Measurements from ENCODE around the gene UBAC2. TPM values are rescaled to one million over a fixed set of nuclear protein-coding genes. Genes with fewer than 3 reads are reported as not detected.

Gene UBAC2
- total RNA-seq, 2 donors from 2014 or later, result 74.2 to 75.3 TPM

DNA sequence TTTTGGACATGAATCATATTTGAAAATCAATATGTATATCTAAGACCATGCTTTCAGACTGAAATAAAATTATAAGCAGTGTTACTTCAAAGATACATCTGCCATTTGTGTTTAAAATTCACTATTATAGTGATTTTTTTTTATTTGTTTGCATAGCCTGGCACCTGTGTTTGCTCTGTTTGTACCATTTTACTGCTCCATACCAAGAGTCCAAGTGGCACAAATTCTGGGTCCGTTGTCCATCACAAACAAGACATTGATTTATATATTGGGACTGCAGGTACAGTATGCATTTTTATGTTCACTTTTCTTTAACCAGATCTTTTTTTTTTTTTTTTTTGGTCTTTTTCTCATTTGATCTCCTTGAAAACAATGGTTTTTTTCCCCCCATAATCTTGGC lies 113.3 kb downstream of the UBAC2 start:
- peak overlapping the region; percentile 98 for H3K27ac Mint-ChIP-seq
- no peaks in the 10 kb centered on the region for H3K36me3 Mint-ChIP-seq (ENCODE audit: low read depth)
- H3K9me3 ChIP-seq (ENCODE audit: control insufficient read depth, low read length, poor library complexity, severe bottlenecking), result no peaks in the 10 kb centered on the region
- H3K4me1 Mint-ChIP-seq, result peaks cover 58% of the 10 kb centered on the region
- no peak for ATAC-seq
- H3K4me3 Mint-ChIP-seq, result peak overlapping the region; percentile 89
- DNase-seq, result no peak
- no peaks in the 10 kb centered on the region for H3K27me3 Mint-ChIP-seq

DNA sequence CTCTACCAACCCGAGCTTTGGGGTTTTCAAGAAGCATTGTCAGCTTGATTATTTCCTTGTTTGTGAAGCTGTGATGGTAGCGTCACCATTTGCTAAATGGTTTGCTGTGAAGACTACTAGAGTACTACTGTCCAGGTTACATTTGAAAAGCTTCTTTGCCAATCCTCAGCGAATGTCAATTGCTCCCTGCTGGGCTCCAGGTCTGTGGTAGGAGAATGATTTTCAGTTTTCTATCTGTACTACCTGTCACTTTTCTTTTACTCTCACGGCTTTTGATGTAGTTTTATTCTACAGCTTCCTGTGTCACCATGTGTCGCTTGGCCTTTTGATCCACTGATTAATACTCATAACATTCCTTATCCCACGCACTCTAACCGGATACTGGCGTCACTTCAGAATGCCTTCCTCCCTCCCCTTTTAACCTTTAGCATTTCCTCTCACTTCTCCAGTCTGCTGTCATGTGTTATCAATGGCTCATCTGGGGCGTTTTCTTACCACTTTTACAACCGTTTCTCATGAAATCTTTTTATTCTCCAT lies 114.1 kb downstream of the UBAC2 start:
- H3K4me1 Mint-ChIP-seq, result peaks cover 58% of the 10 kb centered on the region
- no peaks in the 10 kb centered on the region for H3K9me3 ChIP-seq (ENCODE audit: control insufficient read depth, low read length, poor library complexity, severe bottlenecking)
- peak overlapping the region; percentile 89 for H3K4me3 Mint-ChIP-seq
- DNase-seq, result peak in 1 of 3 donors; percentile 31
- no peaks in the 10 kb centered on the region for H3K27me3 Mint-ChIP-seq
- H3K36me3 Mint-ChIP-seq (ENCODE audit: low read depth), result no peaks in the 10 kb centered on the region
- ATAC-seq, result peak; percentile 79
- peak overlapping the region; percentile 98 for H3K27ac Mint-ChIP-seq

DNA sequence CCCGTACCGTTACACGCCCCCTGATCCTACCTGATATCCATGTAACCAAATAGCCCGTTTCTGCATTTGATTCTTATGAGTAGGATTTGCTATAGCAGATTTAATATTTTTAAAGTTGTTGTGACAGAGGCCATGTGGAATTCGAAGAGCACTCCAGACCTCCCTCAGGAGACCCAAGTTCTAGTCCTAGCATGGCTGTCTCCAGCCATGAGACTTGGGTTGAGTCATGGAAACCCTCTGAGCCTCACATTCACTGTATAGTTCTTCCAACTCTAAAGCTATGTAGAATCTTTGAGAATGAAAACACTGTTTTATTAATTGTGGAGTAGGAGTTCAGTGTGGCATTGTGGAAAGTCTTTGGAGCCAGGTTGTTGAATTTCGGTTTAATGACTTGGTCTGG lies 114.5 kb downstream of the UBAC2 start:
- H3K9me3 ChIP-seq (ENCODE audit: control insufficient read depth, low read length, poor library complexity, severe bottlenecking), result no peaks in the 10 kb centered on the region
- no peaks in the 10 kb centered on the region for H3K36me3 Mint-ChIP-seq (ENCODE audit: low read depth)
- H3K4me3 Mint-ChIP-seq, result peak overlapping the region; percentile 89
- no peaks in the 10 kb centered on the region for H3K27me3 Mint-ChIP-seq
- H3K27ac Mint-ChIP-seq, result peak overlapping the region; percentile 98
- peaks cover 57% of the 10 kb centered on the region for H3K4me1 Mint-ChIP-seq
- DNase-seq (no peak), ATAC-seq (peak; percentile 16)

DNA sequence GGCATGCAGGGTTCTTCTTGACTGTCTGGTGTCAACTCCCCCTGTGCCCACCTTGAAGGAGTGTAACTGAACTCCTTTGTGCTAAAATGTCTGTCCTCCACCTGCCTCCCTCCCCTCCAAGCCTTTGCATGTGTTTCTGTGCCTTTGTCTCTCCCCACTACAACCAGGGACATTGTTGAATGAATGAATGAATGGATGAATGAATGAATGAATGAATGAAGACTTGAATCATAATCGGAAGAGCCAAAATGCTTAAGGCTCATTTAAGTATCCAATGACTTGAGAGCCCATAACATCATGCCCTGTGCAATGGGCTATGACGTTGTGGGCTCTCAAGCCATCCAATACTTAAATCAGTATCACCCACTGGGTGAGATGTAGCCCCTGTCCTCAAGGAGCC lies 115.6 kb downstream of the UBAC2 start:
- ATAC-seq (no peak), DNase-seq (no peak)
- Mint-ChIP-seq H3K27ac (peak overlapping the region; percentile 98), H3K27me3 (no peaks in the 10 kb centered on the region), H3K36me3 (ENCODE audit: low read depth) (no peaks in the 10 kb centered on the region), H3K4me1 (peaks cover 49% of the 10 kb centered on the region), H3K4me3 (peak overlapping the region; percentile 71)
- no peaks in the 10 kb centered on the region for H3K9me3 ChIP-seq (ENCODE audit: control insufficient read depth, low read length, poor library complexity, severe bottlenecking)

DNA sequence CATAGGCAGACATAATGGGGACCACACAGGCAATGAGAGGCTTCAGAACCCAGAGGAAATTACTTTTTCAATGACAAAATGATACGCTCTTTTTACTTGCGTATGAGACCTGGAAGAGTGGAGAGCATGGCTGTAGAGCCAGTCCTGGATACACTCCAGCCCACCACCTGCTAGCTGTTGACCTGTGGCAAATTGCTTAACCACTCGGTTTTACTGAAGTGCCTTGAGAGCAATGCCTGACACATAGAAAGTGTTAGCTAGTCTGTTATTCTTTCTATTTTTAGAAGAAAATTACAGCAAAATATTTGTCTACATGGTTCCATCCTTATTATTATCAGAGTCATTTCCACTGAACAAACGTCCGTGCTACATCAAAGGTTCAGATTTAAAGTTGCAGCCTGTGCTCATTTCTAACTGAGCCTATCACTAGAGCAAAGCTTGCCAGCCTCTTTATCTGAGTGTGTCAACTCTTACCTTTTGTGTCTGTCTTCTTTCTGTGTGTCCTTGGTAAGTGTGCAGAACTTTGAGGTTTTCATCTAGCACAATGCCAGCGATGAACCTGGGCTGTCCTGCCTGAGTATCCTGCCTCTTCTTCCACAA lies 116.1 kb downstream of the UBAC2 start:
- no peaks in the 10 kb centered on the region for H3K9me3 ChIP-seq (ENCODE audit: control insufficient read depth, low read length, poor library complexity, severe bottlenecking)
- ATAC-seq (no peak), DNase-seq (no peak)
- H3K4me1 Mint-ChIP-seq, result peaks cover 48% of the 10 kb centered on the region
- H3K4me3 Mint-ChIP-seq, result peak overlapping the region; percentile 71
- H3K27ac Mint-ChIP-seq, result peak overlapping the region; percentile 98
- H3K27me3 Mint-ChIP-seq, result no peaks in the 10 kb centered on the region
- H3K36me3 Mint-ChIP-seq (ENCODE audit: low read depth), result no peaks in the 10 kb centered on the region

DNA sequence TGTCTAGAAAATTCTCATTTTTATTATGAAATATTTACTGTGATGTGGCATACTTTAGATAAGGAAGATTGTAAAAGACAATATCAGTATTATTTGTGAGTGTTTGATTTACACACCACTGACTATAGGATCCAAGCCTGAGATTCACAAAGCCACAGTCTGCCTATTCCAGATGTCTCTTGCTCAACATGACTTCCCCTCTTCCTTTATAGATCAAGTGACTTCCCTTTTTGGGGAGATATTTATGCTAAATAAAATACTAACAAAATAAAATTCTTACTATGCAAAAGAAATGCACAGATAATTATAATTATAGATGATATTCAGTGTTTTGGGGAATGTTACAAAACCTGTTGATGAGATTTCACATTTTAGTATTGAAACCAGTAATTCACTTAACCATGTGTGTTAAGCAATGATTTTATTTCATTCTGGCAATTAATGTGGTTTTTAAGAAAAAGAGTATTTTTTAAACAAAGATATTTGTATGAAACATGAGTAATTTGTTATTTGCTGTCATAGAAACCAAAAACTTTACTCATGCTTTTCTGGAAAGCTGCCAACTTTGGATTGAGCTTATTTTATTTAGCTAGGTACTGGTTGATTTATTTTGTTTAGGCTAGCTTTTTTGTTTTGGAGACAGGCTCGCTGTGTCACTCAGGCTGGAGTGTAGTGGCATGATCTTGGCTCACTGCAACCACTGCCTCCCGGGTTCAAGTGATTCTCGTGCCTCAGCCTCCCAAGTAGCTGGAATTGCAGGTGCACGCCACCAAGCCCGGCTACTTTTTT lies 120.2 kb downstream of the UBAC2 start:
- Mint-ChIP-seq H3K27ac (peak overlapping the region; percentile 99), H3K36me3 (ENCODE audit: low read depth) (peaks cover 5% of the 10 kb centered on the region), H3K4me1 (peaks cover 54% of the 10 kb centered on the region), H3K27me3 (no peaks in the 10 kb centered on the region), H3K4me3 (no peak overlapping the region)
- H3K9me3 ChIP-seq (ENCODE audit: control insufficient read depth, low read length, poor library complexity, severe bottlenecking), result no peaks in the 10 kb centered on the region
- peak; percentile 56 for ATAC-seq
- DNase-seq, result no peak

DNA sequence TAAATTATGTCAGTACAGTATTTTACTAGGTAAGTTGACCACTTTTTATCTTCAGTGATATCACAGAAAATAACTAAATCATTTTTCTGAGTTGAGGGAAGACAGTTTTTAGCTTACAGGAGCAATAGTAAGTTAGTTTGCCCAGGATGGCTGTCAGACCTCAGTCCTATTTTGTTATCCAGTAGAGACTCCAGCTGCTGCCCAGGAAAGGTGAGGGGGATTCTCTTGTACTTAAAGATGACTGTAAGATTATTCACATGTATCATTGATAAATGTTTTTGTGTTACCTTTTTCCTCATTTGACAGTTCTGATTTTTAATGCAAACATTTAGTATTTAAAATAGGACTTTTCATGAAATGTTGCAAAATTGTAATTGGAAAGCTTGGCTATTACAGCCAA lies 121.1 kb downstream of the UBAC2 start:
- Mint-ChIP-seq H3K4me1 (peaks cover 52% of the 10 kb centered on the region), H3K27ac (peak overlapping the region; percentile 99), H3K36me3 (ENCODE audit: low read depth) (peaks cover 5% of the 10 kb centered on the region), H3K4me3 (peak overlapping the region; percentile 81), H3K27me3 (no peaks in the 10 kb centered on the region)
- no peak for ATAC-seq
- no peak for DNase-seq
- no peaks in the 10 kb centered on the region for H3K9me3 ChIP-seq (ENCODE audit: control insufficient read depth, low read length, poor library complexity, severe bottlenecking)

DNA sequence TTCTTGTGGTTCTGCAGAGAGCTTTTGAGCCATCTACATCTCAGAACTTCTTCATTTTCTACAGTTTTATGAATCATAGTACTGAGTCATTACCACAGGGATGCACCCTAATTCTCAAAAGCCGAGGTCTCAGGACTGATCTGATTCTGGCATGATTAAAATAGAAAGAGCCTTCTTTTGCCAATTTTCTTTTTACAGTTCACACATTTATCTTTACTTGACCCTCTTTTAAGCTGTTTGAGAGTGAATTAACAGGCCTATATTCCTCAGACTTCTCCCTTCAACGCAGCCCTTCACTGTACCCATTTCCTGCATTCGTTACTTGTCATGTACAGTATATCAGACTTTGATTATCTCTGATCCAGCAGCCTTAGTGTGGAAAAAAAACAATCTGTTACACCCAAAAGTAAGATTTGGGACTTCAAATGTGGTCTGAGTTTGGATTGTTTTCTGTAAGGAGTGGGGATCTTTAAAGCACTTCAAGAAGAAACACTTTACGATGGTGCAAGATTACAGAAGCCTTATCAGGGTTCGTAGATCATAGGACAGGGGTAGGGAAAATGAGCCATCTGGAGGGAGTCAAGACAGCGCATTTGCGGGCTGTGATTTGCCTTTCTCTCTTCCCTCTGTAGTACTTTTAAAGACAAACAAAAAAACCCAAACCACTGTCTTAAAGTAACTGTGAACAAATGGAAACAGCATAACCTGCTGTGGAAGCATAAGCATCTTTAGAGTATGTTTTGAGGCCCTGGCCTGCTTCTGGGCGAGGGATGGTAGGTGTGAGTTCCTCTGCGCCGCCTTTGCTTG lies 121.8 kb downstream of the UBAC2 start:
- peak overlapping the region; percentile 99 for H3K27ac Mint-ChIP-seq
- peaks cover 5% of the 10 kb centered on the region for H3K36me3 Mint-ChIP-seq (ENCODE audit: low read depth)

DNA sequence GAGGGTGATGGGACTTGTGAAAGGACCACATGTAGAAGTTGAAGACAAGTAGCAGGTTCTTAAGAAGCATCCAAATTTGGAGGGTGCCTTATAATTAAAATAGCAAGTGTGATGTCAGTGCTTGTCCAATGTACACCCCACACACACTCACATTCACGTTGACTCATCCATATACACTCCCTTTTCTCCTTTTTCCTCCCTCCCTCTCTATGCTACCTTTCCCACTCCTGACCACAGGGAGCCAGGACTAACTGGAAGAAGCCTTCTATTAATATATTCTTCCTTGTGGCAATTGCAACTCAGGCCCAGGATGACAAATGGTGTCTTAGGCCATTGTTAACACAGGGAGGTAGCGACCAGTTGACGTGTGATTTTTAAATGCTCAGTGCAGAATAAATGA lies 122.8 kb downstream of the UBAC2 start:
- no peaks in the 10 kb centered on the region for H3K9me3 ChIP-seq (ENCODE audit: control insufficient read depth, low read length, poor library complexity, severe bottlenecking)
- no peaks in the 10 kb centered on the region for H3K27me3 Mint-ChIP-seq
- peak overlapping the region; percentile 99 for H3K27ac Mint-ChIP-seq
- H3K36me3 Mint-ChIP-seq (ENCODE audit: low read depth), result peaks cover 5% of the 10 kb centered on the region
- peak overlapping the region; percentile 81 for H3K4me3 Mint-ChIP-seq
- peaks cover 46% of the 10 kb centered on the region for H3K4me1 Mint-ChIP-seq
- no peak for ATAC-seq
- DNase-seq, result no peak

More for the DNA sequence above, 121.8 kb downstream of the UBAC2 start:
- peak overlapping the region; percentile 81 for H3K4me3 Mint-ChIP-seq
- no peaks in the 10 kb centered on the region for H3K9me3 ChIP-seq (ENCODE audit: control insufficient read depth, low read length, poor library complexity, severe bottlenecking)
- H3K27me3 Mint-ChIP-seq, result no peaks in the 10 kb centered on the region
- H3K4me1 Mint-ChIP-seq, result peaks cover 46% of the 10 kb centered on the region
- ATAC-seq, result peak; percentile 77
- DNase-seq, result peak in 1 of 3 donors; percentile 28

DNA sequence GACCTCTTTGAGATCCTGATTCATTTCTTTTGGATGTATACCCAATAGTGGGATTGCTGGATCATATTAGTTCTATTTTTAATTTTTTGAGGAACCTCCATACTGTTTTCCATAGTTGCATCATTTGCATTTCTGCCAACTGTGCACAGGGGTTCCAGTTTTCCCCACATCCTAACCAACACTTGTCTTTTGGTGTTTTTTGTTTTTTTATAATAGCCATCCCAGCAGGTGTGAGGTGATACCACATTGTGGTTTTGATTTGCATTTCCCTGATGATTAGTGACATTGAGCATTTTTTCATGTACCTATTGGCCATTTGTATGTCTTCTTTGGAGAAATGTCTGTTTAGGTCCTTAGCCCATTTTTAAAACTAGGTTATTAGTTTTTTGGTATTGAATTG lies 125.4 kb downstream of the UBAC2 start:
- no peaks in the 10 kb centered on the region for H3K9me3 ChIP-seq (ENCODE audit: control insufficient read depth, low read length, poor library complexity, severe bottlenecking)
- H3K27ac Mint-ChIP-seq, result peak overlapping the region; percentile 99
- no peak for DNase-seq
- H3K27me3 Mint-ChIP-seq, result no peaks in the 10 kb centered on the region
- no peak for ATAC-seq
- H3K4me1 Mint-ChIP-seq, result peaks cover 43% of the 10 kb centered on the region
- H3K36me3 Mint-ChIP-seq (ENCODE audit: low read depth), result peaks cover 5% of the 10 kb centered on the region
- peak overlapping the region; percentile 28 for H3K4me3 Mint-ChIP-seq

DNA sequence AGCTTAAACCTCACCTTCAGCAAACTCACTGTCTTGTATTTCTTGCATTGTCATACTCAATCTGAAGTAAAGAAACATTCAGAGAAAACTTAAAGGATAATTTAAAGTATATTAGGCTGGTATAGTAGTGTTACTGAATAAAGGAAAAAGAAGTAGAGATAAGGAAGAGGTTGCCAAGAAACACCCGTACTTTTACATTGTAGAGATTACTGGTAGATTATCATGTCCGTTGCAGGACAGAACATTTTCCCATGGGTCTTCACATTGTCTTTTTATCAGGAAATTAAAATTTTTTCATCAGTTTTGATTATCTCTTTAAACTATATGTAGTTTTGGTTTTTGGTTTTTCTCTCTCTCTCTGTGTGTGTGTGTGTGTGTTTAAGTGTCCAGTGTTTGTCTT lies 126.5 kb downstream of the UBAC2 start:
- H3K9me3 ChIP-seq (ENCODE audit: control insufficient read depth, low read length, poor library complexity, severe bottlenecking), result no peaks in the 10 kb centered on the region
- Mint-ChIP-seq H3K27me3 (no peaks in the 10 kb centered on the region), H3K27ac (no peak overlapping the region), H3K4me1 (peaks cover 47% of the 10 kb centered on the region), H3K4me3 (no peak overlapping the region), H3K36me3 (ENCODE audit: low read depth) (peaks cover 5% of the 10 kb centered on the region)
- ATAC-seq, result no peak
- DNase-seq, result no peak

DNA sequence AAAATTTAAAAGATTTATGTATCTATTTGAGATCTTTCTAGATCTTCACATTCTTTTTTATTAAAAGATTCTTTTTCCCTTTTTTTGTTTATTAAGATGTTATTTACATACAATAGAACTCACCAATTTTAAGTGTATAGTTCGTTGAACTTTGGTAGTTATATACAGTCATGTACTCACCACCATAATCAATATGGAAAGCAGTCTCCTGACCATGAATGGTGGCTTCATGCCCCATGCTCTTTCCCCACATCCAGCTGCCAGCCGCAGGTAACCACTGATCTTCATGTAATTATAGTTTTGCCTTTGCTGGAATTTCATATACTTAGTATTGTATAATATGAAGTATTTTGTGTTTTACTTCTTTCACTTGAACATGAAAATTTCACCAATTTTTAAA lies 127.1 kb downstream of the UBAC2 start:
- Mint-ChIP-seq H3K4me3 (no peak overlapping the region), H3K36me3 (ENCODE audit: low read depth) (peaks cover 5% of the 10 kb centered on the region), H3K27me3 (no peaks in the 10 kb centered on the region), H3K27ac (no peak overlapping the region), H3K4me1 (peaks cover 43% of the 10 kb centered on the region)
- DNase-seq, result no peak
- no peak for ATAC-seq
- no peaks in the 10 kb centered on the region for H3K9me3 ChIP-seq (ENCODE audit: control insufficient read depth, low read length, poor library complexity, severe bottlenecking)

DNA sequence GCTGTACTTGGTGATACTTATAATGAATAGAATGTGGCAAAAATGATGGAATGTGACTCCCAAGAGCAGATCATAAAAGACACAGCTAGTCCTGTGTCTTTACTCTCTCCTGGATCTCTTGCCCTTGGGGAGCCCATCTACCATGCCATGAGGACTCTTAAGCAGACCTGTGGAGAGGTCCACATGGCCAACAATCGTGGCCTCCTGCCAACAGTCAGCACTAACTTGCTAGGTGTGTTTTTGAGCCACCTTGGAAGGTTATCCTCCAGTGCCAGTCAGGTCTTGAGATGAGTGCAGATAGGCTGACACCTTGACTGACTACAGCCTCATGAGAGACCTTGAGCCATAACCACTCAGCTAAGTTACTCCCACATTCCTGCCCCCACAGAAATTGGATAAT lies 128.8 kb downstream of the UBAC2 start:
- no peak overlapping the region for H3K27ac Mint-ChIP-seq

More for the DNA sequence above, 128.8 kb downstream of the UBAC2 start:
- DNase-seq (no peak), ATAC-seq (no peak)
- Mint-ChIP-seq H3K36me3 (ENCODE audit: low read depth) (peaks cover 3% of the 10 kb centered on the region), H3K27me3 (no peaks in the 10 kb centered on the region), H3K4me1 (peaks cover 32% of the 10 kb centered on the region), H3K4me3 (no peak overlapping the region)
- H3K9me3 ChIP-seq (ENCODE audit: control insufficient read depth, low read length, poor library complexity, severe bottlenecking), result no peaks in the 10 kb centered on the region
